GM12892 (cell line): ENCODE data around the gene DDX3X.

ENCODE experiments used
- POLR2A ChIP-seq: IDR thresholded peaks from 2 replicates; pipeline ENCODE4 v1.6.1; 2011; ENCODE audit warnings: low read depth, low read length, control low read depth
- POLR2AphosphoS5 ChIP-seq: IDR thresholded peaks from 2 replicates; pipeline ENCODE4 v1.6.1; 2011; ENCODE audit warnings: low read depth, low read length, control low read depth

GRCh38 chrX:41322821-41323603, 10.9 kb upstream of the DDX3X start:
- TF ChIP-seq POLR2AphosphoS5, result no peak
- TF ChIP-seq POLR2A, result no peak
